Fibroblast of mammary gland (primary cell): ENCODE results near the gene TJP2.

ENCODE experiments used
- DNase-seq: peaks from one replicate; pipeline ENCODE4 v3.0.0-alpha.2; 2010; ENCODE audit warnings: low read depth
- H3K4me3 ChIP-seq: 2 replicates; pipeline ENCODE4 v1.5.1; 2011; ENCODE audit warnings: low read depth, mild to moderate bottlenecking, low read length, moderate library complexity; ENCODE audit not compliant: control insufficient read depth
- TF ChIP-seq, protein P1 (sequence below): conservative IDR thresholded peaks from 2 replicates; pipeline ENCODE4 v1.5.1; 2011; ENCODE audit warnings: low read depth, low read length, inconsistent platforms; ENCODE audit not compliant: control insufficient read depth, insufficient read depth

TJP2 gene

DNA sequence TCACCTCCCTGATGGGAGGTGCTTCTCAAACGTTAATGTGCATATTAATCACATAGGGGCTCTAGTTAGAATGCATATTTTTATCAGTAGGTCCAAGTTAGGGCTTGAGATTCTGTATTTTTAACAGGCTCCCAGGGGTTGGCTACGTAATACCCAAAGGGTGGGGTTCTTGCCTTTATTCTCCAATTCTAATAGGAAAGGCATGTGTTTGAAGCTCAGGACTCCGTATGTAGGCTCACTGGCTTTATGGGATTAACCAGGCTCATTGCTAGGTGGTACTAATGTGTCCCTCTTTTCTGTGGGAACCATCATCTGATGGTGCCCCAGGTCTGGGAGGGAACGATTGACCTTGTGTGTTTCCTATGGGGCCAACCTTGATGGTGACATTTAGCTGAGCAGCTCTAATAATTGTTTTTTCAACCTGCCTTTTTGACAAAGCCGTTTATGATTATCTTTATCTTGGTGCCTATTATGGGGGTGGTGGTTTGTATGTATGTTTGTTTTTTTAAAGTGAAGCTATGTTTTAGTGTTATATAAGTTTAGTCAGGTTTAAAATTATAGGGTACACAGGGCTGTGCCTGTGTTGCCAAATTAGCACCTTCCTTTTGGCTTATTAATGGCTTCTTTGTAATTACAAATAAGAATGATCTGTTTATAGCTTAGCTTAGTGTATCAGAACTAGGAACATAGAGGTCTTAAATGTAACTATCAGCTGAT, 20.8 kb downstream of the TJP2 start:
- TF ChIP-seq, protein P1, sequence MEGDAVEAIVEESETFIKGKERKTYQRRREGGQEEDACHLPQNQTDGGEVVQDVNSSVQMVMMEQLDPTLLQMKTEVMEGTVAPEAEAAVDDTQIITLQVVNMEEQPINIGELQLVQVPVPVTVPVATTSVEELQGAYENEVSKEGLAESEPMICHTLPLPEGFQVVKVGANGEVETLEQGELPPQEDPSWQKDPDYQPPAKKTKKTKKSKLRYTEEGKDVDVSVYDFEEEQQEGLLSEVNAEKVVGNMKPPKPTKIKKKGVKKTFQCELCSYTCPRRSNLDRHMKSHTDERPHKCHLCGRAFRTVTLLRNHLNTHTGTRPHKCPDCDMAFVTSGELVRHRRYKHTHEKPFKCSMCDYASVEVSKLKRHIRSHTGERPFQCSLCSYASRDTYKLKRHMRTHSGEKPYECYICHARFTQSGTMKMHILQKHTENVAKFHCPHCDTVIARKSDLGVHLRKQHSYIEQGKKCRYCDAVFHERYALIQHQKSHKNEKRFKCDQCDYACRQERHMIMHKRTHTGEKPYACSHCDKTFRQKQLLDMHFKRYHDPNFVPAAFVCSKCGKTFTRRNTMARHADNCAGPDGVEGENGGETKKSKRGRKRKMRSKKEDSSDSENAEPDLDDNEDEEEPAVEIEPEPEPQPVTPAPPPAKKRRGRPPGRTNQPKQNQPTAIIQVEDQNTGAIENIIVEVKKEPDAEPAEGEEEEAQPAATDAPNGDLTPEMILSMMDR, result no peak
- DNase-seq, result no peak
- no peak overlapping the region for H3K4me3 ChIP-seq

DNA sequence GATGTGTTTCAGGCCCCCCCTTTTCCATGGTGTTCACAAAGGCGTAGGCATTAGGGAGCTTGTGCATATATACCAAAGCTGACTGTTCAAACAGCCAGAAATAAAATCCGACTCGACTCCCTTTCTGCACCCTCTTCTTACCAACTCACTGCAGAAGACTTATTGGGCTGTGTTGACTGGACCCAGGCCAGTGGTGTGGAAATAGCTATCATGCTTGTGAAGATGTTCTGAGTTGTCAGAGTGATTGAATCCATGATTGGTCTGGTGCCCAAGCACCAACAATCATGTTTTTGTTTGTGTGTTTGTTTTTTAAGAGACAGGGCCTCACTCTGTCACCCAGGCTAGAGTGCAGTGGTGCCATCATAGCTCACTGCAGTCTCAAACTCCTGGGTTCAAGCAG, 21.6 kb downstream of the TJP2 start:
- DNase-seq, result peak; percentile 41
- TF ChIP-seq, protein P1, result no peak
- H3K4me3 ChIP-seq, result no peak overlapping the region

DNA sequence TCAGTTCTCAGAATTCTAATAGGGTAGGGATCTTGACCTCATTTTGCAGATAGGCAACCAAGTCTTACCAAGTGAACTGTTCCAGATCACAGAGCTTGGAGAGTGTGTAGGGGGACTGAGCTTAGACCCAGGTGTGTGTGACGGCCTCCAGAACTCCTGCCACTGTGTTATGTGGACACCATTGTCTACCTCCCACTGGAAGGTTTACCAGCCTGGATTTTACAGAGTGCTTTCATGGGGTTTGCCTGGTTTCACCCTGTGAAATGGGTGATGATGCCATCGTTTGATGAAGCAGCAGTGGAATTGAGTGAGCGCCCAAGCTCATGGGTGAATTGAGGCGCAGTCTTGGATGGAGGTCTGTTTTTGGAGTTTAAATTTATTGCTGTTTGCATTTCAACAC, 23.6 kb downstream of the TJP2 start:
- no peak for DNase-seq
- no peak overlapping the region for H3K4me3 ChIP-seq
- TF ChIP-seq, protein P1, result no peak

DNA sequence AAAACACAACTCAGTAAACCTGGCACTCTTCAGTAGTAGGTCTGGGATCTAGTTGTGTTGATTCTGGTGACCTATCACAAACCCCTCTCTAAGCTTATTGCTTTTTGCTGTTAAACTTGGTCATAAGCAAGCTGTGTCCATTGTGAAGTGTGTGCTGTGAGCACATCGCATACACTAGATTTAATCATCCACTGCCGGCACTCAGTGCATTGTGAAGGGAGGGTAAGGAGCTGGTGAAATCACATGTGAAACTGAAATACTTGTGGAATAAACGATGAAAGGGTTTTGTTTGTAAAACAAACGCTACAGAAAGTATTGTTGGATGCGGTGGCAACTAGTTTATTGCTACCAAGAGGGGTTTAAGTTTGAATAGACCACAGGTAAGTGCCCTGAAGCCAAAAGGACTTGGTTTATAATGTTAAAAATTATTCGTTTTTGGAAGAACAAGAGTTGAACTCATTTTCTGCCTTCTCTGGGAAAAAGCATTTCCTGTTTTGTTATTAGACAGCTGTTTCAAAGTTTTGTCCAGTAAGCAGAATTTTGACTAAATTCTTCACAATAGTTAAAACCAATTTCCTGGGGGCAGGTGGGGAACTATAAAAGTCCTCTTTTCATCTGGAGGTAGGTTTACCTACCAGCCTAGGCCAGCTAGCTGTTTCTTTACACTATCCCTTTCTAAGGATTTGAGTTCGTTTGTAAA, 24.6 kb downstream of the TJP2 start:
- TF ChIP-seq, protein P1, result no peak
- H3K4me3 ChIP-seq, result no peak overlapping the region
- DNase-seq, result no peak

DNA sequence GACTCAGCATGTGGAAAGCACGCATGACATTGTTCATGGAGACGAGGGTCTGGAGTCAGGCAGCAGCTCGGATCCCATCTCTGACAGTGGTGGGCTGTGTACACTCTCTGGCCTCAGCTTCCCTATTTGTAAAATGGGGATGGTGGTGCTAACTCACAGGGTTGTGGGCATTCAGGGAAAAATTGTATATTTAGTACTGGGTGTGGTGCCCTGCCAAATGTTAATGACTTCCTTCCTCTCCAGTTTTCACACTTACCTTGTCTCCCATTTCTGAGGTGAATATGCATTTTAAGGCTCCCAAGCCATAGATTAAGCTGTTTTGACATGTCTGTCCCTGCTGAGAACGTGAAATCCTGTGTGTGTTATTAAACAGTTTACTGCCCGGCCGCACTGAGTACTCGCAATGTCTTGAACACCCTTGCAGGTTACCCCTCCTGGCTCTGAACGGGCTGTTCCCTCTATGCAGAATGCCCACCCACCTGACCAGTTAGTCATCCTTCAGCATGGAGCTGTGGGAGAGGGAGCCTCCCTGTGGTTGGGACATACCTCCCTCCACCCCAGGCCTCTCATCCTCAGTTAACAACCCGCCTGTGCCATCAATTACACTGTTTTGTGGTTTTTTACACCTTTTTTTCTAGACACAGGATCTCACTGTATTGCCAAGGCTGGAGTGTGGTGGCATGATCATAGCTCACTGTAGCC, 25.8 kb downstream of the TJP2 start:
- peak; percentile 75 for DNase-seq

DNA sequence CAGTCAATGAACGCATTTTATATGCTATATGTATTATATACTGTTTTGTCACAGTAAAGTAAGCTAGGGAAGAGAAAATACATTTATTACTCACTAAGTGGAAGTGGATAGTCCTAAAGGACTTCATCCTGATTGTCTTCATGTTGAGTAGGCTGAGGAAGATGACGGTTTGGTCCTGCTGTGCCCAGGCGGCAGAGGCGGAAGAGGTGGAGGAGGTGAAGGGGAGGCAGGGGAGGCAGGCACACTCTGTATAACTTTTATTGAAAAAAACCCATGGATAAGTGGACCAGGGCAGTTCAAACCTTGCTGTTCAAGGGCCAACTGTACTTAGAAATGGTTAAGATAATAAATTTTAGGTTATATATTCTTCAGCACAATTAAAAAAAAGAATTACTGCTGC, 28.5 kb downstream of the TJP2 start:
- TF ChIP-seq, protein P1, result no peak
- H3K4me3 ChIP-seq, result no peak overlapping the region
- DNase-seq, result no peak

More for the DNA sequence above, 25.8 kb downstream of the TJP2 start:
- no peak overlapping the region for H3K4me3 ChIP-seq
- TF ChIP-seq, protein P1, result no peak
